SK-N-MC (cell line): ENCODE results near the gene PPP2R2C.

Experiments
- EZH2 ChIP-seq: fragments of 200-600 bp; sonication (generic); IDR thresholded peaks from one replicate; pipeline ENCODE4 v1.6.1; 2017; ENCODE audit warnings: antibody characterized with exemption
- POLR2AphosphoS5 ChIP-seq: IDR thresholded peaks from 2 replicates; pipeline ENCODE4 v1.6.1; 2012; ENCODE audit warnings: mild to moderate bottlenecking, low read depth, low read length, borderline replicate concordance

DNA sequence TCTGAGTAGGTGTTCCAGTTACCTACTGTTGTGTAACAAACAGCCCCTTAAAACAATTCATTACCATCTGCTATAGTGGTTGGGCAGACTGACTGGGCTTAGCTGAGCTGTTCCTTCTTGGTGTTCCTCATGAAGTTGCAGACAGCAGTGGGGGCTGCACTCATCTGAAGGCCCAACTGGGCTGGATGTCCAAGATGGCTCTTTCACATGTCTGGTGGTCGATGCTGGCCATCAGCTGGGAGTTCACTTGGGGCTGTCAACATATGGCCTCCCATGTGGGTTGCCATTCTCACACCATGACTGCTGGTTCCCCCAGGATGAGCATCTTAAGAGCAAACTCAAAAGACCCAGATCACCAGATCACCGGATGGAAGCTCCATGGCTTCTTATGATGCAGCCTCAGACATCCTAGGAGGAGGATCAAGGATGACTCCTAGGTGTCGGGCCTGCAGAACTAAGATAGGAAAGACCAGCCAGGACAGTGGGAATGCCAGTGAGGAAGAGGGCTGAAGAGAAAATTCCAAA, 34.3 kb upstream of the PPP2R2C start:
- TF ChIP-seq POLR2AphosphoS5 = no peak
- no peak for TF ChIP-seq EZH2
